Rectal smooth muscle tissue (tissue), 1 donor: Measurements from ENCODE around the gene GLI3.

Experiments
- H3K27ac ChIP-seq: one replicate; pipeline ENCODE4 v1.7.0; 2013; ENCODE audit warnings: low read depth, low read length, inconsistent platforms
- H3K27me3 ChIP-seq: one replicate; pipeline ENCODE4 v1.7.0; 2013; ENCODE audit warnings: low read length; ENCODE audit not compliant: control insufficient read depth, insufficient read depth
- H3K36me3 ChIP-seq: one replicate; pipeline ENCODE4 v1.7.0; 2013; ENCODE audit warnings: low read length; ENCODE audit not compliant: control insufficient read depth, insufficient read depth
- H3K4me1 ChIP-seq: one replicate; pipeline ENCODE4 v1.7.0; 2013; ENCODE audit warnings: low read length; ENCODE audit not compliant: control insufficient read depth, insufficient read depth
- H3K4me3 ChIP-seq: one replicate; pipeline ENCODE4 v1.7.0; 2013; ENCODE audit warnings: low read length
- H3K9ac ChIP-seq: one replicate; pipeline ENCODE4 v1.7.0; 2013; ENCODE audit warnings: low read length

GLI3 gene

GRCh38 chr7:42090806-42091205 lies 146.2 kb downstream of the GLI3 start:
- Histone ChIP-seq H3K27me3 (no peaks in the 10 kb centered on the region), H3K36me3 (no peaks in the 10 kb centered on the region), H3K4me1 (peaks cover 11% of the 10 kb centered on the region), H3K27ac (peak overlapping the region; percentile 73), H3K4me3 (no peak overlapping the region), H3K9ac (no peak overlapping the region)

GRCh38 chr7:42090056-42090455 lies 147.0 kb downstream of the GLI3 start:
- Histone ChIP-seq H3K9ac (no peak overlapping the region), H3K27me3 (no peaks in the 10 kb centered on the region), H3K36me3 (no peaks in the 10 kb centered on the region), H3K4me3 (no peak overlapping the region), H3K27ac (no peak overlapping the region), H3K4me1 (peaks cover 13% of the 10 kb centered on the region)

- Histone ChIP-seq H3K27ac (no peak overlapping the region), H3K27me3 (no peaks in the 10 kb centered on the region), H3K36me3 (no peaks in the 10 kb centered on the region), H3K4me1 (peaks cover 18% of the 10 kb centered on the region), H3K4me3 (no peak overlapping the region), H3K9ac (no peak overlapping the region)
These were observed 149.4 kb downstream of the GLI3 start for GRCh38 chr7:42087616-42088015.

- H3K27ac ChIP-seq: no peak overlapping the region
- no peak overlapping the region for H3K4me3 ChIP-seq
- no peaks in the 10 kb centered on the region for H3K27me3 ChIP-seq
- no peaks in the 10 kb centered on the region for H3K36me3 ChIP-seq
- peaks cover 10% of the 10 kb centered on the region for H3K4me1 ChIP-seq
- no peak overlapping the region for H3K9ac ChIP-seq
These were observed 151.5 kb downstream of the GLI3 start for GRCh38 chr7:42085531-42085930.

- Histone ChIP-seq H3K9ac (no peak overlapping the region), H3K27me3 (no peaks in the 10 kb centered on the region), H3K36me3 (no peaks in the 10 kb centered on the region), H3K4me1 (peaks cover 10% of the 10 kb centered on the region), H3K27ac (no peak overlapping the region), H3K4me3 (no peak overlapping the region)
These were observed 152.7 kb downstream of the GLI3 start for GRCh38 chr7:42084263-42084662.

GRCh38 chr7:42083284-42083683 lies 153.7 kb downstream of the GLI3 start:
- Histone ChIP-seq H3K27me3 (no peaks in the 10 kb centered on the region), H3K4me3 (no peak overlapping the region), H3K27ac (no peak overlapping the region), H3K4me1 (peaks cover 10% of the 10 kb centered on the region), H3K36me3 (no peaks in the 10 kb centered on the region), H3K9ac (no peak overlapping the region)

- H3K9ac ChIP-seq: no peak overlapping the region
- H3K4me3 ChIP-seq: no peak overlapping the region
- no peaks in the 10 kb centered on the region for H3K36me3 ChIP-seq
- no peaks in the 10 kb centered on the region for H3K27me3 ChIP-seq
- no peak overlapping the region for H3K27ac ChIP-seq
- peaks cover 10% of the 10 kb centered on the region for H3K4me1 ChIP-seq
These were observed 154.9 kb downstream of the GLI3 start for GRCh38 chr7:42082144-42082543.

- Histone ChIP-seq H3K9ac (no peak overlapping the region), H3K4me3 (no peak overlapping the region), H3K27me3 (no peaks in the 10 kb centered on the region), H3K36me3 (no peaks in the 10 kb centered on the region), H3K4me1 (peaks cover 10% of the 10 kb centered on the region), H3K27ac (no peak overlapping the region)
These were observed 155.3 kb downstream of the GLI3 start for GRCh38 chr7:42081671-42082070.

GRCh38 chr7:42080841-42081586 lies 156.0 kb downstream of the GLI3 start:
- Histone ChIP-seq H3K4me1 (peaks cover 10% of the 10 kb centered on the region), H3K27ac (peak overlapping the region; percentile 2)

GRCh38 chr7:42077271-42078135 lies 159.5 kb downstream of the GLI3 start:
- no peak overlapping the region for H3K4me3 ChIP-seq
- H3K4me1 ChIP-seq: peaks cover 6% of the 10 kb centered on the region
- no peak overlapping the region for H3K27ac ChIP-seq
- no peaks in the 10 kb centered on the region for H3K27me3 ChIP-seq
- no peaks in the 10 kb centered on the region for H3K36me3 ChIP-seq
- H3K9ac ChIP-seq: no peak overlapping the region

More at GRCh38 chr7:42080841-42081586, 156.0 kb downstream of the GLI3 start:
- H3K4me3 ChIP-seq: no peak overlapping the region
- H3K36me3 ChIP-seq: no peaks in the 10 kb centered on the region
- no peaks in the 10 kb centered on the region for H3K27me3 ChIP-seq
- no peak overlapping the region for H3K9ac ChIP-seq

- Histone ChIP-seq H3K9ac (no peak overlapping the region), H3K36me3 (no peaks in the 10 kb centered on the region), H3K27ac (no peak overlapping the region), H3K4me3 (no peak overlapping the region), H3K27me3 (no peaks in the 10 kb centered on the region), H3K4me1 (peaks cover 5% of the 10 kb centered on the region)
These were observed 160.1 kb downstream of the GLI3 start for GRCh38 chr7:42076870-42077269.

GRCh38 chr7:42075418-42075817 lies 161.6 kb downstream of the GLI3 start:
- Histone ChIP-seq H3K27me3 (no peaks in the 10 kb centered on the region), H3K4me3 (no peak overlapping the region), H3K4me1 (peaks cover 9% of the 10 kb centered on the region), H3K36me3 (no peaks in the 10 kb centered on the region), H3K27ac (no peak overlapping the region), H3K9ac (no peak overlapping the region)
